AG09319 (cell line): Measurements from ENCODE around the gene PRKCQ.

ENCODE experiments used
- DNase-seq: peaks from one replicate; pipeline ENCODE4 v3.0.0-alpha.2; 2010; ENCODE audit warnings: low read depth; ENCODE audit errors: extremely low read depth
- TF ChIP-seq, protein P1 (sequence below): IDR thresholded peaks from 2 replicates; pipeline ENCODE4 v1.5.1; 2011; ENCODE audit warnings: low read depth, mild to moderate bottlenecking, inconsistent platforms, low read length, moderate library complexity

Gene PRKCQ

DNA sequence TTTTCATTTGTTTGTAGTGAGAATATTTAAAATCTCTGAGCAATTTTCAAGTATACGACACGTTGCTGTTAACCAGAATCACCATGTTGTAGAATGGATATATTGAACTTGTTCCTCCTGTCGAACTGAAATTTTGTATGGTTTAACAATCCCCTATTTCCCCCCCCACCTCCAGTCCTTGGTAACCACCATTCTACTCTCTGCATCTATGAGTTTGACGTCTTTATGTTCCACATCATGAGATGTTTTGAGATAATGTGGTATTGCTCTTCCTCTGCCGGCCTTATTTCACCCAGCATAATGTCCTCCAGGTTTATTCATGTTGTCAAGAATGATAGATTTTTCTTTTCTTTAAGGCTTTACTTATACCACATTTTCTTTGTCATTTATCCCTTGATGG, 17.4 kb upstream of the PRKCQ start:
- DNase-seq, result no peak
- TF ChIP-seq, protein P1, sequence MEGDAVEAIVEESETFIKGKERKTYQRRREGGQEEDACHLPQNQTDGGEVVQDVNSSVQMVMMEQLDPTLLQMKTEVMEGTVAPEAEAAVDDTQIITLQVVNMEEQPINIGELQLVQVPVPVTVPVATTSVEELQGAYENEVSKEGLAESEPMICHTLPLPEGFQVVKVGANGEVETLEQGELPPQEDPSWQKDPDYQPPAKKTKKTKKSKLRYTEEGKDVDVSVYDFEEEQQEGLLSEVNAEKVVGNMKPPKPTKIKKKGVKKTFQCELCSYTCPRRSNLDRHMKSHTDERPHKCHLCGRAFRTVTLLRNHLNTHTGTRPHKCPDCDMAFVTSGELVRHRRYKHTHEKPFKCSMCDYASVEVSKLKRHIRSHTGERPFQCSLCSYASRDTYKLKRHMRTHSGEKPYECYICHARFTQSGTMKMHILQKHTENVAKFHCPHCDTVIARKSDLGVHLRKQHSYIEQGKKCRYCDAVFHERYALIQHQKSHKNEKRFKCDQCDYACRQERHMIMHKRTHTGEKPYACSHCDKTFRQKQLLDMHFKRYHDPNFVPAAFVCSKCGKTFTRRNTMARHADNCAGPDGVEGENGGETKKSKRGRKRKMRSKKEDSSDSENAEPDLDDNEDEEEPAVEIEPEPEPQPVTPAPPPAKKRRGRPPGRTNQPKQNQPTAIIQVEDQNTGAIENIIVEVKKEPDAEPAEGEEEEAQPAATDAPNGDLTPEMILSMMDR, result no peak

DNA sequence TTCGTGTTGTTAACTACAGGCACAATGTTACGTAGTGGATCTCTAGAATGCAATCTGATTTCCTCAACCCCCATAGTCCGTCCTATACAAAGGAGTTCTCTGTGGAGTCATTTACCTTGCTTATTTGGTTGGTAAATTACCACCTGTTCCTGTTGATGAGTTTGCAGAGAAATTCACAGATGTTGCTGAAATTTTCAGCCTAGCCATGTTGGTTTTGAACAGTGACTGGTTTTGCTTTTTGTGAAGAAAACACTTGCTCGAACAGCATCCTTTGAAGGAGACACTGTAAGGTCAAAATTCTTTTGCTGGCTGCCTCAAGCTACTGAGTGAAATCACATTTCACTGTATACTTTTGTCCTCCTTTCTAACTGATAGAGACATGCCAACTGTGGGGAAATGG, 15.4 kb upstream of the PRKCQ start:
- DNase-seq, result no peak
- TF ChIP-seq, protein P1, result no peak

DNA sequence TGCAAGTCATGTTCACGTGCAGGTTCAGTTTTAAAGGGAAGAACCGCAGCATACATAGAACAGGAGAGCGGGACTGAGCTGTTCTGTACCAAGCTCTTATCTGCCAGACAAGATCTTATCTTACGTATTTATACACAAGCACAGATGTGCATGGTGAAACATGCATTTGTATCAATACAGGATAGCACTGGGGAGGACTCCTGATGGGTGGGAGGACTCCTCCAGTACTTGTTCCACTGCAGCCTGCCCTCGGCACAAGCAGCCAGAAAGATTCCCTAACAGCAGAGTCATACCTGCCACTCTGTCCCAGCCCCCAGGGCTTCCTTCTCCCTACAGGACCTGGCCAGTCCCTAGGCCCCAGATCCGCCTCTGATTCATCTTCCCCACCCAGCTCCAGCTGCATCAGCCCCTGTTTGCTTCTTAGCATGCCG, 13.2 kb upstream of the PRKCQ start:
- no peak for DNase-seq
- TF ChIP-seq, protein P1, result no peak

DNA sequence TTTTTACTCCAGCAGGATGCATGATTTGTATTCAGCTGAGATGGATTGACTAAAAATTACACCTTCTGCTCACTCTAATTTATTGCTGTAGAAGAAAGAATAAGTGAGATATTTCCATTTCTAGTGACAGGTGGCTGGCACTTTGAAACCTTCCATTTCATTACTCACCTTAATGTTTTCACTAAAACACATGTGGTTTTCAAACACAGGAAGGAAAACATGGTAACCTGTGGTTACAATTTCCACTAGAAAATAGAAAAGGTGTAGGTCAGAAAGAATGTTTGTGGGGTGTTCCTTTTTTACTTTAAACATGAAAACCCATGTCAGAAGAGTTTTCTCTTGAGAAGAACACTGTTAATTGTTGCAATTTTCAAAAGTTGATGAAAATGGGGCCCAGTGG, 12.0 kb upstream of the PRKCQ start:
- TF ChIP-seq, protein P1, result no peak
- DNase-seq, result no peak

DNA sequence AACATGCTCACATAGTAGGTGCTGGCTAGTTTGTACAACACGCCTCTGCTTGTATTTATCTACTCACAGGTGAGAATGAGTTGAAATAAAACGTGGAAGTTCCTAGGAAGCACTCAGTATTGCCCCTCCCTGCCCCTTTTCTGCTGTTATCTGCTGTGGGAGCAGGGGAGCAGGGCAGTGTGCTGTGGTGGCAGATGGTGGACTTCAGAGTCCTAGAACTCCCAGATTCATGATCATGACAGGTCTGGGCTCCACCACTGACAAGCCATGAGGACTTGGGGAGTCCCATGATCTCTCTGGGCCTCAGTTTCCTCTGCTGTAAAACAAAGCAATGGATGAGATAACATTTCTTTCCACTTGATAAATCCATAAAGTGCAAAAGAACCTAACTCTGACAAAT, 11.6 kb upstream of the PRKCQ start:
- DNase-seq, result no peak

DNA sequence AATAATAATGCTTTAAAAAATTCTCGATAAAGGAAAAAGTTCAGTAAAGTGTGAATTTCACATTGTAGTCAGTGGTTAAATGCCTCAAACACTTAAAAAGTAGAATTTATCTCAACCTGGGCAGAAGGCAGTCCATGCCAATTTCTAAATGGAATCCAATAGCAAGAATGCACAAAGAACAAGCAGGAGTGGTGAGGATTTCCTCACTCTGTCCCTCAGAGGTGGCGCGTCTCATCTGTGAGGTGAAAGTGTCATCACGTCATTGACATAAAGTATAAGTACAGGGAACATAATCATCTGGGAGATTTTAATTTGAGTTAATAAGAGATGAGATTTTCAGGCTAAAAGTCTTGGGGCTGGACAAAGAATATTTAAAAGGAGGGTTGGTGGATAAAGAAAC, 10.0 kb upstream of the PRKCQ start:
- TF ChIP-seq, protein P1, result no peak
- no peak for DNase-seq

More for the DNA sequence above, 11.6 kb upstream of the PRKCQ start:
- TF ChIP-seq, protein P1, result no peak

DNA sequence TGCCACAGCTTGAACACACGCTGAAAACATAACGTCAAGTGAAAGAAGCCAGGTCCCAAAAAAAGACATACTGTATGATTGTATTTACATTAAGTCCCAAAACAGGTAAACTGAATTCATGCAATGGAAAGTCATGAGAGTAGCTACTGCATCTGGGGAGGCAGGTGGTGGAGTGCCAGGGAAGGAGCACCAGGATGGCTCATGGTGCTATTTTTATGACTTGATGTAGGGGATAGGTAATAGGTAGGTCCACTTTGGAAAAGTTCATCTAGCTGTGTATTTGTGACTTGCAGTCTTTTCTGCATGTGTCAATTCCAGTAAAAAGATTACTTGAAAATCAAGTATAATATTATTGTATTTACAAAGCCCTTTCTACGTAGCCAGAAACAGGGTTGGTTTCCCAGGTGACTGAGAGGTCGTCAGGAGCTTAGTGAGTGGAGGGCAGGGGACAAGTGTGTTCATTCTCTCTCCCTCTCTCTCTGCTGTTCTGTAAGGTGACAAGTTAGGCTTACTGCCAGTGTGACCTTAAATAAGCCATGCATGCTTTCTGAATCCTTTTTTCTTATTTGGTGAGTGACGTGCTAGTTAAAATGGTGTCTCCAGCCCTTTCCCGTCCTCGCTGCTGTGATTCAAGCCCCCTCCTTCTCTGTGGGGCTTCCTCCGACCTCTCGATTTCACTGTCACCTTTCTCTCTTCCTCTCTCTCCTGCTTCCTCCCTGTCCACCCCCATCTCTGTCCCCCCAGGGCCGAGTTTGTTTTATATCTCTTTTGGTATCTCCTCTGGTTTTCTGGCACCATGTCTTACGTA, 9.4 kb upstream of the PRKCQ start:
- TF ChIP-seq, protein P1, result no peak
- DNase-seq, result no peak
